Fibroblast of pulmonary artery (primary cell): Measurements from ENCODE around the gene FRMD4B.
A peak's percentile ranks its signal among the peaks of the same experiment; 100 is the strongest.

Experiments
- DNase-seq: peaks from one replicate; pipeline ENCODE4 v3.0.0-alpha.2; 2010; ENCODE audit warnings: low read depth
- H3K4me3 ChIP-seq: replicated peaks from 2 replicates; pipeline ENCODE4 v1.5.1; 2011; ENCODE audit warnings: low read depth, mild to moderate bottlenecking, control low read depth, low read length, moderate library complexity
- TF ChIP-seq, protein P1 (sequence below): IDR thresholded peaks from 2 replicates; pipeline ENCODE4 v1.5.1; 2011; ENCODE audit warnings: mild to moderate bottlenecking, control low read depth, low read length, inconsistent platforms; ENCODE audit errors: missing control alignments

The FRMD4B gene

DNA sequence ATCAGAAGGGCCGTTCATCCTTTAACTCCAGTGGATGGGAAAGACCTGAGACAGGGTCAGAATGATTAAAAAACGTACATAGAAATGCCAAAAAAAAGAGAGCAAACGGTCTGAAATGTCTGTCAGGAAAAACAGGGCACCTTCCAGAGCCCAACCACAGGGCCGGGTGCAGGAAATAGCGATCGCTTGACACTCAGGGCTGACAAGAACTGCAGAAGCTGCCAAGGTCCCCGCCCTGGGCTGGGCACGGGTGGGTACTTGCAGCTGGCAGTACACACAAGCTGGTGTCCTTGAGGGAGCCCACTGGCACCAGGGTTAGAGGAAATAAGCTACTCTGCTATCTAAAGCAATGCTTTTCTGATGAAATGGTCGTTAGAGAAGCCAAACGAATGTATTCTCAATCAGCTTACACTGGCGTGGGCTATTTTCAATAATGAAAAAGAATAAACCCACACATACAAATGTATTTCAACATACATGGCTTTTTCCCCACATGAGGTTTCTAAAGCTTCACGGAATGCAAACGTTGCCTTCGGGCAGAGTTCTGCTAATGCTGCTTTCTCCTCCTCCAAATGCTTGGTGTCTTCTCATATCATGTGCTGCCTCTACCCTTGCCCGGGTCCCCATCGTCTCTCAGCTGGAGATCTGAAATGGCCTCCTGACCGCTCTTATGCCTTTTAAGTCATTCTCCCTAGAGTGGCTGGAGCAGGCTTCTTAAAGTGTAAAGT is 15.6 kb downstream of the FRMD4B start:
- H3K4me3 ChIP-seq, result no peak overlapping the region
- TF ChIP-seq, protein P1, sequence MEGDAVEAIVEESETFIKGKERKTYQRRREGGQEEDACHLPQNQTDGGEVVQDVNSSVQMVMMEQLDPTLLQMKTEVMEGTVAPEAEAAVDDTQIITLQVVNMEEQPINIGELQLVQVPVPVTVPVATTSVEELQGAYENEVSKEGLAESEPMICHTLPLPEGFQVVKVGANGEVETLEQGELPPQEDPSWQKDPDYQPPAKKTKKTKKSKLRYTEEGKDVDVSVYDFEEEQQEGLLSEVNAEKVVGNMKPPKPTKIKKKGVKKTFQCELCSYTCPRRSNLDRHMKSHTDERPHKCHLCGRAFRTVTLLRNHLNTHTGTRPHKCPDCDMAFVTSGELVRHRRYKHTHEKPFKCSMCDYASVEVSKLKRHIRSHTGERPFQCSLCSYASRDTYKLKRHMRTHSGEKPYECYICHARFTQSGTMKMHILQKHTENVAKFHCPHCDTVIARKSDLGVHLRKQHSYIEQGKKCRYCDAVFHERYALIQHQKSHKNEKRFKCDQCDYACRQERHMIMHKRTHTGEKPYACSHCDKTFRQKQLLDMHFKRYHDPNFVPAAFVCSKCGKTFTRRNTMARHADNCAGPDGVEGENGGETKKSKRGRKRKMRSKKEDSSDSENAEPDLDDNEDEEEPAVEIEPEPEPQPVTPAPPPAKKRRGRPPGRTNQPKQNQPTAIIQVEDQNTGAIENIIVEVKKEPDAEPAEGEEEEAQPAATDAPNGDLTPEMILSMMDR, result no peak
- DNase-seq, result no peak

DNA sequence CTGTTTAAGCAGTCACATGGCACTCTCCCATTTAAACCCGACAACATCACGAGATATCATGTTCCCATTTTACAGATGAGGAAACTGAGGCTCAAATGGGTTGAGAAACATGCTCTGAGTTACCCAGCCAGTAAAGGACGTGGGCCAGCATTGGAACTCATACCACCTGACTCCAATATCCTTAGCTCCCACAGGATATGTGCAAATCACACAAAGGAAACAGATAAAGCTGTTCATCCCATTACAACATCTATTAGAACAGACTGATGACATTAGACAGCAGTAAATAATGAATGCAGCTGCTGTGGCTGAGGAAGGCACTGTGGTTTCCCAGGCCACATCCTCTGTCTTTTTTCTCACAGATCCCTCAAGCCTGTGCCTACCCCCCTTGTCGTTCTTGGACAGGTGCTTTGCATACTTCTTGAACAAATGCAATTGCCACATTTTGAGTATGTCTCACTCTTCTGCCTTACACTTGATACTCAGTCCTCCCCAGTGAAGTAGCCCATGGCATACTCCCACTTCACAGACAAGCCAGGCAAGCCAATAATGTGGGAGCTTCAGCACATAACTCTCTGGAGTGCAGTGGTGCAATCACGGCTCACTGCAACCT is 17.7 kb downstream of the FRMD4B start:
- DNase-seq, result peak; percentile 53
- no peak overlapping the region for H3K4me3 ChIP-seq
- TF ChIP-seq, protein P1, result no peak

DNA sequence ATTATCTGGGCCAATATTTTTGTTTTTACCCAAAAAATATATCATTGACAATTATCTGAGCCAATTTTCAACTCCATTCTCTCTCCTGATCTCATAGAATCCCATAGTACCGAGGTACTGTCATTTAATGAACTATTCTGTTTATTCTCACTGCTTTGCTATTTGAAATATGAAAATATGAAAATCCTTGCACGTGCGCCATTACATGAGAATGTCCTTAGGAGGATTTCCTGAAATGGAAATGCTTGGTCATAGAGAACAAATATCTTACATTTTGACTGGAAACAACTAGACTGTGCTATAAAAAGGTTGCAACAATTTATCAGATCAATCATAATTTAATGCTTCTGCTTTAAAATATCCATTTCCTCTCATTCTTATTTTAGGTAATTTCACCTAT is 18.3 kb downstream of the FRMD4B start:
- no peak overlapping the region for H3K4me3 ChIP-seq
- TF ChIP-seq, protein P1, result no peak
- no peak for DNase-seq

DNA sequence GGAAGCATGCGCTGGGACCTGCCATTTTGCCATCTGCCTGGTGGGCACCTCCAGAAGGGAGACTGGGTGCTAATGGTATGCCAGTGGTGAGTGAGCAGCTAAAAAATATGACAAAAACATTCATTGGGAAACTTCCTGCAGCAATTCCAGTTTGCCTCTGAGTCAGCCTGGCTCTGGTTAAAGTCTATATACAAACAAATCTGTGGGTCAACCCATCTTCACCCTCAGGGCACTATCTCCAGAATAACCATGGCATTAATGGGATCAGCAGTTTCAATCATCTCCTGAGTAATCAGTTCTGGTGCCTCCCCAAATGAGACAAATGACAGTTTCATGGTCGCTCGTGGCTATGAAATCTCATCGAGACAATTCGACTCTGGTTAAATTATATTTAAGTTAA is 21.5 kb downstream of the FRMD4B start:
- no peak overlapping the region for H3K4me3 ChIP-seq
- peak; percentile 31 for DNase-seq
- TF ChIP-seq, protein P1, result no peak

DNA sequence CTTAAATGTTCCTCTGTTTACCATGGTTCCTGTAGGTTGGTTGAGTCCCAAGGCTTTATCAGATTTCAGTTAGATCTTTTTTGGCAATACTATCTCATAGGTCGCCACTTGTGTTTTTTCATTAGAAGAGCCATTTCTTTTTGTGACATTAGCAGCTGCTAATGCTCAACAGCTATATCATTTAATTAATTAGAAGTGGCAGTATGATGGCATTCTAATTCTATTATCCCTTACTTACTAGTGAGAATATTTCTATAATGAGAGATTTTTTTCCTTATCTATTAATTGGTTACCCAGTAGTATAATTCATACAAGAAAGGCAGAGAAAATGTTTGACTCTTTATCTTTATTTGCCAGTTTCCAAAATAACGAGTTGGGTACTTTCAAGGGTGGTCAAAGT is 25.2 kb downstream of the FRMD4B start:
- DNase-seq, result no peak
- TF ChIP-seq, protein P1, result no peak
- H3K4me3 ChIP-seq, result no peak overlapping the region

DNA sequence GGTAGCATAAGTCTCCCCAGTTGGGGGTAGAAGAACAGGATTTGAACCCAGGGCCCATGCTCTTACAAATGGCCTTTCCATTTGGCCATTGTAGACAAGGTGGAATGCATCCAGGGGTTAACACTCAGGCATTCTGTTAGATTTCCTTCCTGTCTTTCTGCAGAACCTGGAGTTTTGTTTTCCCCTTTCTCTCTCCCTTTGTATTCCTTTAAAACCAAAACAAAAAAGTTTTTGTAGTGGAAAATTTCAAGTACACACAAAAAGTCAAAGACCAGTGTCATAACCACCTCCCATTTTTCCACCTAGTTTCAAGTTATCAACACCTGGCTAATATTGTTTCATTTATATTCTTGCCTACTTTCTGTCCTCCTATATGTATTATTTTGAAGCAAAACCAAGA is 26.0 kb downstream of the FRMD4B start:
- TF ChIP-seq, protein P1, result no peak
- DNase-seq, result no peak
- no peak overlapping the region for H3K4me3 ChIP-seq
